GM19193 (cell line): ENCODE data around the gene SLC39A9.

ENCODE experiments used
- POLR2A ChIP-seq: IDR thresholded peaks from 4 replicates; pipeline ENCODE4 v1.6.1; 2011; ENCODE audit not compliant: insufficient read depth, insufficient read length; ENCODE audit errors: extremely low read depth

The SLC39A9 gene

DNA sequence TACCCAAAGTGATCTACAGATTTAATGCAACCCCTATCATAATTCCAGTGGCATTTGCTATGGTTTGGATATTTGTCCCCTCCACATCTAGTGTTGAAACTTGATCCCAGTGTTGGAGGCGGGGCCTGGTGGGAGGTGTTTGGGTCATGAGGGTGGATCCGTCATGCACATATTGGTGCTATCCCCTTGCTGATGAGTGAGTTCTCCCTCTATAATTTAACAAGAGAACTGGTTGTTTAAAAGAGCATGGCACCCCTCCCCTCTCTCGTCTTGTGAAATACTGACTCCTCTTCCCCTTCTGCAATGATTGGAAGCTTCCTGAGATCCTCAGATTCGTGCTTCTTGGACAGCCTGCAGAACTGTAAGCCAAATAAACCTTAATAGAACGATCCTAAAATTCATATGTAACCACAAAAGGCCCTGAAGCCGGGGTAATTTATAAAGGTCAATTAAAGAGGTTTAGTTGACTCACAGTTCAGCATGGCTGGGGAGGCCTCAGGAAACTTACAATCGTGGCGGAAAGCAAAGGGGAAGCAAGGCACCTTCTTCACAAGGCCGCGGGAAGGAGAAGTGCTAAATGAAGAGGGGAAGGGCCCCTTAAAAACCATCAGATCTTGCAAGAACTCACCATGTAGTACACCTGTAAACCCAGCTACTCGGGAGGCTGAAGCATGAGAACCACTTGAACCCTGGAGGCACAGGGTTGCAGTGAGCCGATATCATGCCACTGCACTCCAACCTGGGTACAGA is 41.2 kb downstream of the SLC39A9 start:
- TF ChIP-seq POLR2A = no peak

DNA sequence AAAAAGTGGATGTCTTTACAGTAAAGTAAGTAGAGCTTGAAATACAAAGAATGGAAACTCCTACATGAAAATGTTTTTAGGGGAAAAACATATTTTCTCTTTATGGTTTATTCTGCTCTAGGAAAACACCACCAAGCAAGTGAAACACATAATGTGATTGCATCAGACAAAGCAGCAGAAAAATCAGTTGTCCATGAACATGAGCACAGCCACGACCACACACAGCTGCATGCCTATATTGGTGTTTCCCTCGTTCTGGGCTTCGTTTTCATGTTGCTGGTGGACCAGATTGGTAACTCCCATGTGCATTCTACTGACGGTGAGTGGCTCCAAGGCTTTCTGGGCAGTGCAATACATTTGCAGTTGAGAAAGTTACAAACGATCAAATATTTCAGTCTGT is 43.5 kb downstream of the SLC39A9 start:
- TF ChIP-seq POLR2A = peak; percentile 51

DNA sequence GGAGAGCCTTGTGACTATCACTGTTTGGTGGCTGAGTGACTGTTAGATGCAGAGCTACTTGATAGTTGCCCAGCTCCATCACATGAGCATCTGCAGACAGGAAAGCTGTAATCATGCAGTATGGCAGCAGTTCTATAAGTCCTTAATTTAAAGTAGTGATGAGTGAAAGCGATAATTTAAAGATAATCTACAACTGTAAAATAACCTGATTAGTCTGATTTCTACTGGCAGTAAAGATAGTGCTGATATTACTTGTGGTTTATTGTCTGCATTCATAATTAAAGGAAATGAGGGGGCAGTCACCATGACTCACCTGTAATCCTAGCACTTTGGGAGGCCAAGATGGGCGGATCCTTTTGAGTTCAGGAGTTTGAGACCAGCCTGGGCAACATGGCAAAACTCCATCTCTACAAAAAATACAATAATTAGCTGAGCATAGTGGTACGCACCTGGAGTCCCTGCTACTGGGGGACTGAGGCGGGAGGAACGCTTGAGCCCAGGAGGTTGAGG is 44.9 kb downstream of the SLC39A9 start:
- TF ChIP-seq POLR2A = no peak

DNA sequence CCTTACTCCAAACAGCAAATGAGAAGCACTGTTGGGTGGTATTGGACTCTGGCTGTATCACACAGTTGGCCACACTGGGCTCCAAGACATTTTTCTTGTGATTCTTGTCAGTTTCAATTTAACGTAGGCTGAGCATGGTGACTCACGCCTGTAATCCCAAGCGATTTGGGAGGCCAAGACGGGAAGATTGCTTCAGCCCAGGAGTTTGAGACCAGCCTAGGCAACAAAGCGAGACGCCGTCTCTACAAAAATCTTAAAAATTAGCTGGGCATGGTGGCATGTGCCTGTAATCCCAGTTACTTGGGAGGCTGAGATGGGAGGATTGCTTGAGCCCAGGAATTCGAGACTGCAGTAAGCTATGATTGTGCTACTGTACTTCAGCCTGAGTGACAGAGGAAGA is 50.7 kb downstream of the SLC39A9 start:
- no peak for TF ChIP-seq POLR2A

DNA sequence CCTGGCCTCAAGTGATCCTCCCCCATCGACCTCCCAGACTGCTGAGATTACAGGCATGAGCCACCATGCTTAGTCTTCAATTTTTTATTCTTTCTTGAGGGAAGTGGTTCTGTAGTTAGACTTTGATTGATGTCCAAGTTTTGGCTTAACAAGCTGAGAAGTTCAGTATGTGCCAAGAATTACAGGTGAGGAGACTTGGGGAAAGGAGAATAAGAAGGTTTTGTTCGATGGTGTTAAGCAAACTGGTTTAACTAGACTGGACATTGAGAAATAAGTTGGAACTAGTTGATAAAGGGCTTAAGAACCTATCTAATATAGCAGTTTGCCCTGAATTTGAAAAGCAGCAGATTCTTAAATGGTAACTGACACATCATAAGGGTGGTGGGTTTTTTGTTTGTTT is 53.4 kb downstream of the SLC39A9 start:
- no peak for TF ChIP-seq POLR2A

DNA sequence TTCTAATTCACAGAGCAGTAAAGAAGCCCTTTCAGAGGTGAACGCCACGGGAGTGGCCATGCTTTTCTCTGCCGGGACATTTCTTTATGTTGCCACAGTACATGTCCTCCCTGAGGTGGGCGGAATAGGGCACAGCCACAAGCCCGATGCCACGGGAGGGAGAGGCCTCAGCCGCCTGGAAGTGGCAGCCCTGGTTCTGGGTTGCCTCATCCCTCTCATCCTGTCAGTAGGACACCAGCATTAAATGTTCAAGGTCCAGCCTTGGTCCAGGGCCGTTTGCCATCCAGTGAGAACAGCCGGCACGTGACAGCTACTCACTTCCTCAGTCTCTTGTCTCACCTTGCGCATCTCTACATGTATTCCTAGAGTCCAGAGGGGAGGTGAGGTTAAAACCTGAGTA is 59.9 kb downstream of the SLC39A9 start:
- no peak for TF ChIP-seq POLR2A

DNA sequence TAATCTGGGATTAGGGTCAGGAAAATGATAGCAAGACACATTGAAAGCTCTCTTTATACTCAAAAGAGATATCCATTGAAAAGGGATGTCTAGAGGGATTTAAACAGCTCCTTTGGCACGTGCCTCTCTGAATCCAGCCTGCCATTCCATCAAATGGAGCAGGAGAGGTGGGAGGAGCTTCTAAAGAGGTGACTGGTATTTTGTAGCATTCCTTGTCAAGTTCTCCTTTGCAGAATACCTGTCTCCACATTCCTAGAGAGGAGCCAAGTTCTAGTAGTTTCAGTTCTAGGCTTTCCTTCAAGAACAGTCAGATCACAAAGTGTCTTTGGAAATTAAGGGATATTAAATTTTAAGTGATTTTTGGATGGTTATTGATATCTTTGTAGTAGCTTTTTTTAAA is 60.6 kb downstream of the SLC39A9 start:
- no peak for TF ChIP-seq POLR2A

DNA sequence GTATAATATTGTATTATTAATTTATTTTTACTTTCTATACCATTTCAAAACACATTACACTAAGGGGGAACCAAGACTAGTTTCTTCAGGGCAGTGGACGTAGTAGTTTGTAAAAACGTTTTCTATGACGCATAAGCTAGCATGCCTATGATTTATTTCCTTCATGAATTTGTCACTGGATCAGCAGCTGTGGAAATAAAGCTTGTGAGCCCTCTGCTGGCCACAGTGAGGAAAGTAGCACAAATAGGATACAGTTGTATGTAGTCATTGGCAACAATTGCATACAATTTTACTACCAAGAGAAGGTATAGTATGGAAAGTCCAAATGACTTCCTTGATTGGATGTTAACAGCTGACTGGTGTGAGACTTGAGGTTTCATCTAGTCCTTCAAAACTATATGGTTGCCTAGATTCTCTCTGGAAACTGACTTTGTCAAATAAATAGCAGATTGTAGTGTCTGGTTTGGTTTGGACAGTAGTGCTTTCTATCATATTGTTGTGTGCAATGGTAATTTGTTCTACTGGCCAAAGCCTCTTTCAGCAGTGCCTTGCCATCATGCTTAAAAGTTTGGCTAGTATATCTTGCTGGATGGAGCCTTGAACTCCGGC is 61.7 kb downstream of the SLC39A9 start:
- TF ChIP-seq POLR2A = no peak

DNA sequence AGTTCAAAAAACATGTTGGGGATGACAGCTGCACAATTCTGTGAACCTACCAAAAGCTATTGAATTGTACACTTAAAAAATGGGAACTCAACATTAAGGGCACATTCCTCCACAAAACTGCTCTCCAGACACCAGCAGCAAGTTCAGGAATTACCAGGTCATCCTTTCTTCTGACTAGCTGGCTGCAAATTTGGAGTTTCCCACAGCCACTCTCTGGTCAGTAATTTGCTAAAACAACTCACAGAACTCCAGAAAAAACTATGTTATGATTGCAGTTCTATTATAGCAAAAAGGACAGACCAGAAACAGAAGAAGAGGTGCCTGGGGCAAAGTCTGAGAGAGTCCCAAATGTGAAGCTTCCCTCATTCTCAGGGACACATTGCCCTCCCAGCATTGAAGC is 65.9 kb downstream of the SLC39A9 start:
- no peak for TF ChIP-seq POLR2A

DNA sequence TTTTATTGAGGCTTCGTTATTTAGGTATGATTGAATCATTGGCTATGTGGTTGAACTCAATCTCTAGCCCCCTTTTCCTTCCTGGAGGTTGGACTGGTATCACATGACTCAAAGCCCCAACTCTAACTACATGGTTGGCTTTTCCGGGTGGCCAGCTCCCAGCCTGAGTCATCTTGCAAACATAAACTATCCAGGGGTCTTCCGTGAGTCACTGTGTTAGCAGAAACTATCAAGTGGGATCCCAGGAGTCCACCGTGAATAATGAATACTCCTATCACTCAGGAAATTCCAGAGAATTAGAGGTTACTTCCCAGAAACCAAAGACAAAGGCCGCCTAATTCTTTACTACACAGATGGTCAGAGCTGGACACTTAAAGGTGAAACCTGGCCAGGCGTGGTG is 66.3 kb downstream of the SLC39A9 start:
- no peak for TF ChIP-seq POLR2A

DNA sequence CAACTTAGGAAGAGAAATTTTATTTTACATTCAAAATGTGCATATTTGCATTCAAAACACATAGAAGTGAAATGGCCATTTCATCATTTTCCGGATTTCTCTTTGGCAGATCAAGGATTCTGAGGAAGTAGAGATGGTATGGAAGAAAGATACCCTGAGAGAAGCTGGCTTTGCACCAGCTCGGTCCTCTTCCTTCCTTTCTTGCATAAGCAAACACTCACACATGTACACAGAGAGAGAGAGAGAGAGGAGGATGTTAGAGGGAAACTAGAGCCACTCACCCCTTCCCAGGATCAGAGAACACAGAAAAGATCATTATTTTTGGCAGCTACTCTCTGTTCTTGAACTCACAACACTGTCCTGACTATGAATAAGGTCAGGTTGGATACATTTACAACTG is 70.5 kb downstream of the SLC39A9 start:
- TF ChIP-seq POLR2A = no peak

DNA sequence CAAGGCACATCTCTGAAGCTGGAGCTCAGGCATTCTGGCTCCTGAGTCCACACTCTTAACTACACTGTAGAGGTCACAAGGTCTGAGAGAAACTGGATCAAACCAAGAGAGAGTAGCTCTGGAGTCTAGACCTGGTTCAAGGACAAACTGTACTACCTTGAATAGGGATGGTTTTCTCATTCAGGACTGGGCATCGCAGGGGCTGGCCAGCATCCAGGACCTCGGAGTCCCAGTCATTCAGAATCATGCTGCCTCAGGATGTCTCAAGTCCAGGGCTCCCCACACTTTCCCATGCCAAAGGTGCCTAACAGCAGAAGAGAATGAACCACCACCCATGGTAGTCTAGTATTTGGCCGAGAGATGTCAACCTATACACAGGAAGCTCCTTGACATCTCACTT is 72.9 kb downstream of the SLC39A9 start:
- TF ChIP-seq POLR2A = no peak

DNA sequence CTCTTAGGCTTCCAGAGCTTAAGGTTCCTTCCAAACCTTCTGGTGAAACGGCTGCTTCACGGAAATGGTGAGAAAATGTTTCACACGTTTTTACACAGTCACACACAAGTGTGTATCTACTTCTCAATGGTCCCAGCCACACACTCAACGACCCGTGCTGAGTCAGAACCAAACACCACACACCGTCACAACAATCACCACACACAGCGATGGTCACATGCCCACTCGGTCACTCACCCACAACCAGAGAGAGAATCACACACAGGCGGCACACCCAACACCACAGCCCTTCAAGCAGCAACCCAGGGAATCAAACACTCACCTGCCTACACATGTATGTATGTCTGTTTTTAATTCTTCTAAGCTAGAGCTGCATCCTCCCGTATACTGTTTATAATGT is 73.4 kb downstream of the SLC39A9 start:
- no peak for TF ChIP-seq POLR2A

DNA sequence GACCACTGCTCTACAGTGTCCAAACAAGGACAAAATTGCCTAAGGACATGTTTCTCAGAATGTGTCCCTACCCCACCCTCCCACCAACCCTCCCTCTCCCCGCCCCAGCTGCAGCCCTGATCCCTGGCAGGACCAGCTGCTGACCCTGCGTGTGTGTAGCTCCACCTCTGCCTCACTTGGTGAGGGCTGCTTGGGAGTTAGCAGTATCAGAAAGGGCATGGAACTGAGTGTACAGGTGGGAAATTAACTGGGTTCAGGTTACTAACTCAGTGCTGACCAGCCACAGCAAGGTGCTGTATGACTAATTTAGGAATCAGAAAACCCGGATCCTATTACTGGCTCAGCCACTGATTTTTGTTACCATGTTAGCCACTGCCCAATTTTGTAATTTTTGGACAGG is 74.8 kb downstream of the SLC39A9 start:
- TF ChIP-seq POLR2A = no peak

DNA sequence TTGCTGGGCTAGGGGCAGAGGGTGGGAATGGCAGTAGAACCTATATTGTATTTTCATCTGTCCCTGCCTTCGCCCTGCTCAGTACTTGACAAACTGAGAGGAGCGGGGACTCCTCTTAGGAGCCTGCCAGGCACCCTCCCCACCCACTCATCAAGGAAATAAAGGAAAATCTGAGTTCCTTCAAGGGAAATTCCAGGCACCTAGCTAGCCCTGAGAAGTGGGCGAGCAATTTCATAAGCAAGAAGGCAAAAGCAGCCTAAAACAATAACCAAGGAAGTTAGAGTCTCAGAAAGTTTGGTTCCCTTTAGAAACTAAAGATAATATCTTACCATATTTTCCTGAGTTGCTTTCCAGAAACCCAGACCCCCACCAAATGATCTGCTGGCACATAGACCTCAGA is 75.5 kb downstream of the SLC39A9 start:
- no peak for TF ChIP-seq POLR2A

DNA sequence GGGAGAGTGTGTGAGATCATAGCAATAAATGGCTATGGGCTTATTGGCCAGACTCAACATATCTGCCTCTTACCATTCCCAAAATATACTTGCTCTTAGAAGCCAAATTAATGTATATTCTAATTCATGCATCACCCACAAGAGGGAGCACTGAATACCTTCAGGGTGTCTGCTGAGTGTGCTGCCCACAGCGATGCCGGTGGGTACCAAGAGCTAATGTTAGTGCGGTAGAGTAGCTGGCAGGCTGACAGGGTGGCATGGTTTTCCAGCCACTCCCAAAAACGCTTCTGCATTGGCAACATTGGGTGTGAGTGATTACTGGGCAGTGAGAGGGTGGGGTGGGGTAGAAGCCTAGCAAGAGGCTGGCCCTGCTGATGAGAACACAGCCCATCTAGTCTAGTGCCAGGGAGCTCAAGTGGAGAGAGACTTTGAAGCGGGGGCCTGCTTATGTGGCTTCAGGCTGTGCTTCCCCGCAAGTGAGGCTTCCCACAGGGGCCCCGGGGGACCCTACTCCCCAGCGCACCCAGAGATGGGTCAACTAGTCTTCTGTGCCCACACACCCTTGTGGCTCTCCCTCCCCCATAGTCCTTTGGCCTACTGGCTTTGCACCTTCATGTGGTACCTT is 76.8 kb downstream of the SLC39A9 start:
- TF ChIP-seq POLR2A = no peak
